H1 (cell line): ENCODE data around the gene CDCA7L. TPM values are rescaled to one million over a fixed set of nuclear protein-coding genes. Genes with fewer than 3 reads are reported as not detected.

Experiments
- BCL11A ChIP-seq, 2 experiments: IDR thresholded peaks; one replicate each; pipeline ENCODE4 v1.6.1; 2011; ENCODE audit warnings: low read depth in 2 of 2, low read length in 2 of 2, mild to moderate bottlenecking in 2 of 2
- CHD2 ChIP-seq: IDR thresholded peaks from 2 replicates; pipeline ENCODE4 v1.6.1; 2012; ENCODE audit warnings: low read length, improper control_type of control experiment
- CTBP2 ChIP-seq: IDR thresholded peaks from 2 replicates; pipeline ENCODE4 v1.7.0; 2011; ENCODE audit warnings: borderline replicate concordance, mild to moderate bottlenecking, moderate library complexity, mixed read lengths, low read length; ENCODE audit not compliant: insufficient read depth, insufficient read length
- EP300 ChIP-seq, 2 experiments: IDR thresholded peaks; 1 replicate in 1 of 2; 2 replicates in 1 of 2; pipeline ENCODE4 v1.6.1; 2011 to 2012; ENCODE audit warnings: low read depth in 2 of 2, low read length in 2 of 2, mild to moderate bottlenecking in 2 of 2, borderline replicate concordance in 1 of 2, inconsistent platforms in 1 of 2, moderate library complexity in 1 of 2
- HDAC6 ChIP-seq: IDR thresholded peaks from one replicate; pipeline ENCODE4 v1.7.1; 2012; ENCODE audit warnings: low read depth, mild to moderate bottlenecking, inconsistent platforms, low read length, moderate library complexity
- RNF2 ChIP-seq: fragments of 200-900, 300-1000 bp; sonication (generic); IDR thresholded peaks from 2 replicates; pipeline ENCODE4 v1.7.1; 2016; ENCODE audit warnings: borderline replicate concordance, low read depth, mild to moderate bottlenecking, antibody characterized with exemption, low read length; ENCODE audit not compliant: poor library complexity, severe bottlenecking; ENCODE audit errors: missing control alignments
- SUZ12 ChIP-seq: fragments of 200-600 bp; sonication (generic); IDR thresholded peaks from 2 replicates; pipeline ENCODE4 v1.6.1; 2012; ENCODE audit warnings: mild to moderate bottlenecking, inconsistent platforms, low read length, moderate library complexity, mixed read lengths
- TEAD4 ChIP-seq: IDR thresholded peaks from 2 replicates; pipeline ENCODE4 v1.6.1; 2012; ENCODE audit warnings: low read depth, low read length, inconsistent platforms, mixed read lengths
- ZNF274 ChIP-seq: IDR thresholded peaks from 2 replicates; pipeline ENCODE4 v1.7.0; 2012; ENCODE audit warnings: low read length, borderline replicate concordance; ENCODE audit errors: extremely low read depth
- polyA plus RNA-seq, 7 experiments: library from polyadenylated mRNA; depleted of rRNA in 3 of 7; stranded (reverse) in 5 of 7; unstranded in 2 of 7; fragments of >200 nt in 5 of 7; fragments of 200-250 nt in 2 of 7; gene quantifications; 1 replicate in 5 of 7; 2 replicates in 1 of 7; 4 replicates in 1 of 7; pipeline versions ENCODE4 v1.2.1 to v1.2.3, GENCODE V29; 2011 to 2013; ENCODE audit warnings: missing spikeins in 2 of 7, mixed read lengths in 2 of 7
- total RNA-seq: library from RNA; stranded (reverse); fragmentation: NEBNext Ultra II Directional; extraction: Animal tissue kit (Norgen Biotek cat#: 25700); gene quantifications from 2 replicates; pipeline ENCODE4 v1.2.1, GENCODE V29; 2021

CDCA7L gene
- total and polyA plus RNA-seq, 2 of the 8 experiments (the other 6 are each of a cell fraction or from before 2014, with no cell fraction given), result 93.8 to 168 TPM

- TF ChIP-seq BCL11A (IDR thresholded peaks at IDR 0.05; ENCODE audit: low read depth in 2 of 2, low read length in 2 of 2) (no peak), SUZ12 (no peak), RNF2 (no peak), CTBP2 (no peak), TEAD4 (no peak), CHD2 (no peak), EP300 (IDR thresholded peaks at IDR 0.05; ENCODE audit: borderline replicate concordance in 1 of 2, low read depth in 2 of 2, low read length in 2 of 2) (no peak), HDAC6 (no peak), ZNF274 (no peak)
Observed at GRCh38 chr7:21948887-21949540, 3.3 kb upstream of the CDCA7L start (continued).
